Kidney (tissue), 14 donors: ENCODE measurements around the gene GRM1. TPM values are rescaled to one million over a fixed set of nuclear protein-coding genes. Genes with fewer than 3 reads are reported as not detected.

Experiments
- DNase-seq, 5 donors: peaks; one replicate each; pipeline ENCODE4 v3.0.0-alpha.2; 2013 to 2020
- FAIRE-seq: peaks from 2 replicates; lab custom pipeline; 2012; peaks lifted over from hg19 to GRCh38; lab: Jason Lieb, UNC
- H3K27ac ChIP-seq, 2 donors: one replicate each; pipeline ENCODE4 v1.7.0; 2013; ENCODE audit warnings: low read depth in 2 of 2, low read length in 2 of 2, inconsistent platforms in 1 of 2
- H3K27me3 ChIP-seq: one replicate; pipeline ENCODE4 v1.7.1; 2013; ENCODE audit warnings: low read length, inconsistent platforms; ENCODE audit not compliant: control insufficient read depth, insufficient read depth
- H3K36me3 ChIP-seq, 3 donors: one replicate each; pipeline versions ENCODE4 v1.7.0 to v1.7.1; 2013; ENCODE audit warnings: low read length in 3 of 3, control low read depth in 1 of 3, inconsistent platforms in 1 of 3; ENCODE audit not compliant: insufficient read depth in 3 of 3, control insufficient read depth in 2 of 3
- H3K4me1 ChIP-seq, 3 donors: one replicate each; pipeline versions ENCODE4 v1.7.0 to v1.7.1; 2013; ENCODE audit warnings: low read length in 3 of 3, inconsistent platforms in 1 of 3, low read depth in 1 of 3; ENCODE audit not compliant: control insufficient read depth in 2 of 3, insufficient read depth in 2 of 3
- H3K4me3 ChIP-seq, 3 donors: one replicate each; pipeline versions ENCODE4 v1.7.0 to v1.8.1; 2013; ENCODE audit warnings: low read length in 3 of 3, control low read depth in 1 of 3, inconsistent platforms in 1 of 3
- H3K9ac ChIP-seq, 3 donors: one replicate each; pipeline versions ENCODE4 v1.7.0 to v1.7.1; 2013; ENCODE audit warnings: low read length in 3 of 3, control low read depth in 1 of 3, inconsistent platforms in 1 of 3
- H3K9me3 ChIP-seq, 3 donors: one replicate each; pipeline versions ENCODE4 v1.7.0 to v1.7.1; 2013; ENCODE audit warnings: low read length in 3 of 3, control low read depth in 1 of 3, inconsistent platforms in 1 of 3; ENCODE audit not compliant: control insufficient read depth in 2 of 3, insufficient read depth in 1 of 3
- intact Hi-C: fragments of 100-400 bp; cut with DNase I; formaldehyde crosslinking; loops from one replicate; pipeline ENCODE4 v1.11.1; 2022
- polyA plus RNA-seq: library from polyadenylated mRNA; stranded (reverse); fragments of 350-450 nt; fragmentation: Illumina TruSeq; extraction: RNeasy Lipid Tissue Mini Kit (QIAGEN cat#74804); gene quantifications from one replicate; pipeline ENCODE4 v1.2.3, GENCODE V29; 2014; ENCODE audit warnings: low read depth, low replicate concordance; ENCODE audit not compliant: insufficient read depth
- total RNA-seq: library from RNA; stranded (reverse); fragmentation: NEBNext Ultra II Directional; extraction: Animal tissue kit (Norgen Biotek cat#: 25700); gene quantifications from one replicate; pipeline ENCODE4 v1.2.1, GENCODE V29; 2021
- TF ChIP-seq, protein P1 (sequence below): IDR thresholded peaks from 3 replicates; pipeline ENCODE4 v1.5.1; 2012; ENCODE audit warnings: mild to moderate bottlenecking, moderate library complexity, borderline replicate concordance; ENCODE audit not compliant: insufficient read depth; ENCODE audit errors: extremely low read depth
- donor health status: control.
- donor health status: control.
- donor health status: control.
- donor health status: control.
- donor health status: control.
- donor health status: DM: yes; HTN: yes; CAD: no.
- donor health status: Normal renal cell carcinoma (clear cell type).

The GRM1 gene
- total and polyA plus RNA-seq, 2 donors from 2014 or later: 0.19 to 0.82 TPM

DNA sequence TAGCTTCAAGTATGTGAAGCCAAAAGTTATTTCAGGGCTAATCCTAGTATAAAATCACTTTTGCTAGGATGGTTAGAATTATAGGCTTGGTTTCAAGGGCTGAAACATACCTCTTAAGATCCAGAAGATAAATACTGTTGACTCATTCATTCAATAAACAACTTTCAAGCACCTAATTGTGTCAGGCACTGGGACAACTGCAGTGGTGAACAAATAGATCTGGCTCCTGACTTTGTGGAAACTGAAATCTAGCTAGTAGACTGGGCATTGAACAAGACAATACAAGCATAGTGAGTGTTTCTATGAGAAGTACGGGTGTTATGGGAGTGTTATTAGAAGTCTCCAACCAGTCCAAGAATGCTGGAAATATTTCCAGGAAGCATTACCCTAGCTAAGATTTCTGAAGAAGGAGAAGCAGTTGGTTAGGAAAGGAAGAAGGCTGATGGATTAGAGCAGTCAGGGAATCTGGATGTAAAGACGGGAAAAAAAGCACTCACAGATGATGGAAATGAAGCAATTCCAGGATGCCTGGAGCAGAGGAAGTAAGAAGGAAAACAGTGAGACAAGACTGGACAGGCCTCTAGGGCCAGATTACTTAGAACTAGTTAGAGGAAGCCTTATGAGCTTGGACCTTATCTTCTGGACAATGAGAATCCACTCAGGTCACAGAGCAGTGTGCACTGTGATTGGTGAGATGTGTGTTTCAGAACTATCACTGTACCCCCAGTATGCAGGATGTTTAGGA is 382.2 kb downstream of the GRM1 start:
- FAIRE-seq: no peak
- H3K36me3 ChIP-seq: no peaks in the 10 kb centered on the region
- TF ChIP-seq, protein P1, sequence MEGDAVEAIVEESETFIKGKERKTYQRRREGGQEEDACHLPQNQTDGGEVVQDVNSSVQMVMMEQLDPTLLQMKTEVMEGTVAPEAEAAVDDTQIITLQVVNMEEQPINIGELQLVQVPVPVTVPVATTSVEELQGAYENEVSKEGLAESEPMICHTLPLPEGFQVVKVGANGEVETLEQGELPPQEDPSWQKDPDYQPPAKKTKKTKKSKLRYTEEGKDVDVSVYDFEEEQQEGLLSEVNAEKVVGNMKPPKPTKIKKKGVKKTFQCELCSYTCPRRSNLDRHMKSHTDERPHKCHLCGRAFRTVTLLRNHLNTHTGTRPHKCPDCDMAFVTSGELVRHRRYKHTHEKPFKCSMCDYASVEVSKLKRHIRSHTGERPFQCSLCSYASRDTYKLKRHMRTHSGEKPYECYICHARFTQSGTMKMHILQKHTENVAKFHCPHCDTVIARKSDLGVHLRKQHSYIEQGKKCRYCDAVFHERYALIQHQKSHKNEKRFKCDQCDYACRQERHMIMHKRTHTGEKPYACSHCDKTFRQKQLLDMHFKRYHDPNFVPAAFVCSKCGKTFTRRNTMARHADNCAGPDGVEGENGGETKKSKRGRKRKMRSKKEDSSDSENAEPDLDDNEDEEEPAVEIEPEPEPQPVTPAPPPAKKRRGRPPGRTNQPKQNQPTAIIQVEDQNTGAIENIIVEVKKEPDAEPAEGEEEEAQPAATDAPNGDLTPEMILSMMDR: no peak
- no peak overlapping the region for H3K27ac ChIP-seq
- no peaks in the 10 kb centered on the region for H3K9me3 ChIP-seq
- H3K4me3 ChIP-seq: no peak overlapping the region
- no peaks in the 10 kb centered on the region for H3K4me1 ChIP-seq
- intact Hi-C loops: no loop called here
- no peak for DNase-seq
- no peak overlapping the region for H3K9ac ChIP-seq
- H3K27me3 ChIP-seq: no peaks in the 10 kb centered on the region

DNA sequence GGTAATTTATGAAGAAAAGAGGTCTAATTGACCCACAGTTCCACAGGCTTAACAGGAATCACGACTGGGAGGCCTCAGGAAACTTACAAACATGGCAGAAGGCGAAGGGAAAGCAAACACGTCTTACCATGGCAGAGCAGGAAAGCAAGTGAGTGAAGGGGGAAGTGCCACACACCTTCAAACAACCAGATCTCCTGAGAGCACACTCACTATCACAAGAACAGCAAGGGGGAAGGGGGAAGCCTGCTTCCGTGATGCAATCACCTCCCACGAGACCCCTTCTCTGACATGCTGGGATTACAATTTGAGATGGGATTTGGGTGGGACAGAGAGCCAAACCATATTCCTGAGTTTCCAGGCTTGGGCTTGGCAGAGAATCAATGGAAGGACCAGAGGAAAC is 390.7 kb downstream of the GRM1 start:
- no peak for FAIRE-seq
- H3K4me1 ChIP-seq: no peaks in the 10 kb centered on the region
- no peak overlapping the region for H3K4me3 ChIP-seq
- no peak overlapping the region for H3K9ac ChIP-seq
- DNase-seq: no peak
- intact Hi-C loops: no loop called here
- no peak overlapping the region for H3K27ac ChIP-seq
- no peaks in the 10 kb centered on the region for H3K36me3 ChIP-seq
- no peaks in the 10 kb centered on the region for H3K27me3 ChIP-seq
- no peaks in the 10 kb centered on the region for H3K9me3 ChIP-seq
- TF ChIP-seq, protein P1: no peak

DNA sequence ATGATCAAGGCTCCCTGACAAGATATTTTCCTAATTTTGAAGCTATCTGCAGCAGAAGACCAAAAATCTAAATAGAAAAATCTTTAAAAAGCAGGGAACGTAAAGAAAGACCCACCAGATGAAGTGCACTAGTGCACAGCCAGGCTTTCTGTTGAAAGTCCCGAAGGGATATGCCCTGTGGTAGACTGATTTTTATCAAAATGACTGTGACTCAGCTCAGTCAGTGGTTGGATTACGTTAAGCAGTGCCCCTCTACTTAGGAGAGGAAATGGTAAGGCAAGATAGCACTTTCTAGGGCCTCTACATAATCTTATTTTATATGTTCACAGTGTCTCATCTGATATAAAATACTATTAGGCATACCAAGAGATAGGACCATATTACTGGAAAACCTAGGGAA is 391.4 kb downstream of the GRM1 start:
- no peaks in the 10 kb centered on the region for H3K4me1 ChIP-seq
- H3K27me3 ChIP-seq: no peaks in the 10 kb centered on the region
- FAIRE-seq (no peak), DNase-seq (no peak)
- H3K9ac ChIP-seq: no peak overlapping the region
- no peaks in the 10 kb centered on the region for H3K9me3 ChIP-seq
- H3K27ac ChIP-seq: no peak overlapping the region
- no peak overlapping the region for H3K4me3 ChIP-seq
- intact Hi-C loops: no loop called here
- TF ChIP-seq, protein P1: no peak
- H3K36me3 ChIP-seq: no peaks in the 10 kb centered on the region
